Tibial artery (tissue), 4 donors: Measurements from ENCODE around the gene PAPSS2.

Experiments used
- DNase-seq, 2 donors: peaks; one replicate each; pipeline ENCODE4 v3.0.0-alpha.2; 2019
- H3K27ac ChIP-seq, 2 donors: fragments of 200-600 bp; sonication (generic) in 1 of 2; 1 replicate in 1 of 2; 2 replicates in 1 of 2; pipeline ENCODE4 v1.5.1; 2018 to 2019; ENCODE audit warnings: mild to moderate bottlenecking in 1 of 2
- H3K27me3 ChIP-seq, 2 donors: fragments of 200-600 bp; sonication (generic) in 1 of 2; one replicate each; pipeline versions ENCODE4 v1.5.1 to v1.6.0; 2016 to 2019
- H3K36me3 ChIP-seq, 3 donors: fragments of 200-600 bp; sonication (generic) in 2 of 3; one replicate each; pipeline ENCODE4 v1.5.1; 2016 to 2019; ENCODE audit warnings: mild to moderate bottlenecking in 2 of 3
- H3K4me1 ChIP-seq, 4 donors: fragments of 200-600 bp; sonication (generic) in 2 of 4; 1 replicate in 3 of 4; 2 replicates in 1 of 4; pipeline ENCODE4 v1.5.1; 2016 to 2019
- H3K4me3 ChIP-seq, 2 donors: fragments of 200-600 bp; sonication (generic) in 1 of 2; 1 replicate in 1 of 2; 2 replicates in 1 of 2; pipeline ENCODE4 v1.5.1; 2018 to 2019; ENCODE audit warnings: mild to moderate bottlenecking in 2 of 2
- H3K9me3 ChIP-seq, 3 donors: fragments of 200-600 bp; sonication (generic) in 1 of 3; one replicate each; pipeline ENCODE4 v1.5.1; 2016 to 2019
- CTCF ChIP-seq, 2 experiments: fragments of 200-600 bp in 1 of 2; fragments of 450-650 bp in 1 of 2; IDR thresholded peaks; one replicate each; pipeline ENCODE4 v1.5.1; 2017 to 2019; ENCODE audit warnings: antibody characterized with exemption in 2 of 2, mild to moderate bottlenecking in 1 of 2, moderate library complexity in 1 of 2
- intact Hi-C: fragments of 100-400 bp; cut with DNase I; formaldehyde crosslinking; loops from one replicate; pipeline ENCODE4 v1.15.0; 2023; ENCODE audit warnings: low total_unique reads

Gene PAPSS2

GRCh38 chr10:87703771-87704170 lies 44.1 kb downstream of the PAPSS2 start:
- H3K4me1 ChIP-seq, result no peaks in the 10 kb centered on the region
- H3K27me3 ChIP-seq, result no peaks in the 10 kb centered on the region
- H3K4me3 ChIP-seq, result no peak overlapping the region
- H3K36me3 ChIP-seq, result no peaks in the 10 kb centered on the region
- no peak for DNase-seq
- intact Hi-C loops, result no loop called here
- TF ChIP-seq CTCF (IDR thresholded peaks at IDR 0.05), result no peak
- H3K9me3 ChIP-seq, result no peaks in the 10 kb centered on the region
- no peak overlapping the region for H3K27ac ChIP-seq

DNA sequence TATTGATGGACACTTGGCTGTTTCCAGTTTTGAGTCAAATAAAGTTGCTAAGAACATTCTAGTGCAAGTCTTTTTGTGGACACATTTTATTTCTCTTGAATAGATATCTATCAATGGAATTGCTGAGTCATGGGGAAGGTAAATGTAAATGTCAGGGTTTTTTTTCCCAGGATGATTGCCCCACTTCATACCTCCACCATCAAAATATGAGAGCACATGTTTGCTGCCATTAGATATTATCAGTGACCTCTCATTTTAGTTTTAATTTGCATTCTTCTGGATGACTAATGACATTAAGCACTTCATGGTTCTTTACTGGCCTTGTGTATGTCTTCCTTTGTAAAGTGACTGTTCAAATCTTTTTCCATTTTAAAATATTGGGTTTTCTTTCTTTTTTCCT lies 45.7 kb downstream of the PAPSS2 start:
- H3K27me3 ChIP-seq, result no peaks in the 10 kb centered on the region
- no peak for TF ChIP-seq CTCF (IDR thresholded peaks at IDR 0.05)

DNA sequence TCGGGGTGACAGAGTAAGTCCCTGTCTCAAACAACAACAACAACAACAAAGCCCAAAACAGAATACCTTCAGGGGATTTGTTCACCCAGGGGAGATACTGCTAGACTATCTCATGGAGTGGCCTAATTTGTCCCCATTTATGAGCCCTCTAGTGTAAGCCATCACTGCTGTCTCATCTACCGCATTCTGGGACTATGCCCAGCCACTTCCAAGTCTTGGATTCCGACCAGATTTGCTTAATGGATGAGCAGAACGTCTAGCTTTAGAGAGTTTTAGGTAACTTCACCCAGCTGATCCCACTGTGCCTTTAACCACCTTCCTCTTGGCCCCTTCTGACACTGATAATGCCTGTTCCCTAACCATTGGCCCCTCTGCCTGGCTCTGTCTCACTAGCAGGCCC lies 47.1 kb downstream of the PAPSS2 start:
- H3K36me3 ChIP-seq, result peaks cover 0 to 4% (median 0%) of the 10 kb centered on the region in 3 donors
- H3K4me1 ChIP-seq, result no peaks in the 10 kb centered on the region
- no peak for TF ChIP-seq CTCF (IDR thresholded peaks at IDR 0.05)
- H3K4me3 ChIP-seq, result no peak overlapping the region
- intact Hi-C loops, result no loop called here
- no peaks in the 10 kb centered on the region for H3K9me3 ChIP-seq
- no peaks in the 10 kb centered on the region for H3K27me3 ChIP-seq
- DNase-seq, result no peak
- no peak overlapping the region for H3K27ac ChIP-seq

More for the DNA sequence above, 45.7 kb downstream of the PAPSS2 start:
- H3K36me3 ChIP-seq, result peaks cover 0 to 4% (median 0%) of the 10 kb centered on the region in 3 donors
- no peaks in the 10 kb centered on the region for H3K9me3 ChIP-seq
- H3K4me3 ChIP-seq, result no peak overlapping the region
- intact Hi-C loops, result no loop called here
- H3K4me1 ChIP-seq, result no peaks in the 10 kb centered on the region
- no peak overlapping the region for H3K27ac ChIP-seq
- DNase-seq, result no peak

DNA sequence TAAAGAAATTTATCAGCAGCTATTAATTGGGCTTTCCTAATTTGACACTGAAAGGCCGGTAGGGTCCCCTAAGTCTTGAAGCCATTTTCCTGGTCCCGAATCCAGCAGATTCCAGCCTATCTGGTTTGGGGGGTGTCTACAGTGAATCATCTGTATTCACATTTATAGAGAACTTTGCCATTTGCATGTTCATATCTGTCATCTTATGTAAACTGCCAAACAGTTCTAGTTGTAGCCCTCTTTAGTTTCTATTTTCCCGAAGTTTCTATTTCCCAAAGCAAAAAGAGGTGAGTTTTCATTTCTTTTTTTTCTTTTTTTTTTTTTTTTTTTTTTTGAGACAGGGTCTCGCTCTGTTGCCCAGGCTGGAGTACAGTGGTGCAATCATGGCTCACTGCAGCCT lies 47.6 kb downstream of the PAPSS2 start:
- no peaks in the 10 kb centered on the region for H3K9me3 ChIP-seq
- intact Hi-C loops, result no loop called here
- TF ChIP-seq CTCF (IDR thresholded peaks at IDR 0.05), result no peak
- DNase-seq, result no peak
- no peaks in the 10 kb centered on the region for H3K27me3 ChIP-seq
- no peaks in the 10 kb centered on the region for H3K4me1 ChIP-seq
- no peak overlapping the region for H3K27ac ChIP-seq
- peaks cover 0 to 4% (median 0%) of the 10 kb centered on the region in 3 donors for H3K36me3 ChIP-seq
- H3K4me3 ChIP-seq, result no peak overlapping the region

GRCh38 chr10:87712913-87713616 lies 53.4 kb downstream of the PAPSS2 start:
- DNase-seq, result no peak
- intact Hi-C loops, result no loop called here
- Histone ChIP-seq H3K4me1 (no peaks in the 10 kb centered on the region), H3K4me3 (no peak overlapping the region), H3K36me3 (peaks cover 0 to 13% (median 4%) of the 10 kb centered on the region in 3 donors), H3K27ac (no peak overlapping the region), H3K27me3 (no peaks in the 10 kb centered on the region), H3K9me3 (no peaks in the 10 kb centered on the region)
- TF ChIP-seq CTCF (IDR thresholded peaks at IDR 0.05), result no peak
